ENCODE data around the gene RHEX. TPM values are rescaled to one million over a fixed set of nuclear protein-coding genes. Genes with fewer than 3 reads are reported as not detected.

The RHEX gene
- total RNA-seq, 1 experiment from 2014 or later, result not detected

DNA sequence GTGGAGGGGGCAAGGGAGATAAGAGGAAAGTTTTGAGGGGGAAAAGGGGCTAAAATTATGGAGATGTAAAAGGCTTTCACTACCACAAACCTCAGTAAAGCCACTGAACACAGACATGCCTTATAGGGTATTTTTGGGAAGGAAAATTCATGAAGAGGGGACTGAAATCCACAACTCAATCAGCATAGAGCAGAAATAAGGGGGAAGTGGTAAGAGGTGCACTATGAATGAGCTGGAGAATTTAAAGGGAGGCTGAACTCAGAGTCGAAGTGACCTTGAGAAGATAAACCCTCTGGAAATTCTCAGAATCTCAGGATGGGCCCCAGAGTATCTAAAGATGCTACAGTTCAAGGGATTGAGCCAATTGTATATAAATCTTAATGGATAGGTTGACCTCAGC lies 15.3 kb downstream of the RHEX start:
- Mint-ChIP-seq H3K36me3 (no peaks in the 10 kb centered on the region), H3K4me1 (peaks cover 5% of the 10 kb centered on the region), H3K9me3 (no peaks in the 10 kb centered on the region; the same call in 1 of the 2 replicates), H3K27me3 (ENCODE audit: low read depth) (no peaks in the 10 kb centered on the region), H3K4me3 (no peak overlapping the region), H3K27ac (no peak overlapping the region)
- ATAC-seq (no peak), DNase-seq (ENCODE audit: low spot score) (no peak)
- CTCF ChIA-PET, result interaction anchor here (1.4 kb wide), 1 partner anchor 38 kb away, joined by 5 read pairs; no protein-coding TSS in a partner anchor
- POLR2A ChIA-PET, result no interaction called here
- TF ChIP-seq SOX15 (CRISPR knock-in tag; IDR thresholded peaks at IDR 0.05), result no peak
- TF ChIP-seq, protein P1, sequence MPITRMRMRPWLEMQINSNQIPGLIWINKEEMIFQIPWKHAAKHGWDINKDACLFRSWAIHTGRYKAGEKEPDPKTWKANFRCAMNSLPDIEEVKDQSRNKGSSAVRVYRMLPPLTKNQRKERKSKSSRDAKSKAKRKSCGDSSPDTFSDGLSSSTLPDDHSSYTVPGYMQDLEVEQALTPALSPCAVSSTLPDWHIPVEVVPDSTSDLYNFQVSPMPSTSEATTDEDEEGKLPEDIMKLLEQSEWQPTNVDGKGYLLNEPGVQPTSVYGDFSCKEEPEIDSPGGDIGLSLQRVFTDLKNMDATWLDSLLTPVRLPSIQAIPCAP (CRISPR knock-in tag; IDR thresholded peaks at IDR 0.05), result no peak

DNA sequence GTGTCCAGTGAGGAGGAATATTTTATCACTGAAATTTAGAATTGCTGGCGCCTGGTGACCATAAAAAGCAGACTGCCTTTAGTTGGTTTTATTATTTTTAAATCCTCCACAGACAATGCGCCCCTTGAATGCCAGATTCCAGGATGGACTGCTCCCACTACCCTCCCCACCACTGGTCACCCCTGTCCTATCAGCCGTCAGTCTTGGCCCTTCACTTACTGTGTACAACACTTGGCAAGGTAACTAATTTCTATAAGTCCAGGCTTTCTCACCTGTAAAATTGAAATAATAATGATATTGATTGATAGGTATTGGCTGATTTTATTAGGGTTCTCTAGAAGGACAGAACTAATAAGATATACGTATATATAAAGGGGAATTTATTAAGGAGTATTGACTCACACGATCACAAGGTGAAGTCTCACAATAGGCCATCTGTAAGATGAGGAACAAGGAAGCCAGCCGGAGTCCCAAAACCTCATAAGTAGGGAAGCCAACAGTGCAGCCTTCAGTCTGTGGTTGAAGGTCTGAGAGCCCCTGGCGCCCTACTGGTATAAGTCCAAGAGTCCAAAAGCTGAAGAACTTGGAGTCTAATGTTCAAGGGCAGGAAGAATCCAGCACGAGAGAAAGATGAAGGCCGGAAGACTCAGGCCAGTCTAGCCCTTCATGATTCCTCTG lies 17.8 kb downstream of the RHEX start:
- H3K27ac Mint-ChIP-seq, result no peak overlapping the region
- peaks cover 14% of the 10 kb centered on the region for H3K4me1 Mint-ChIP-seq
- H3K27me3 Mint-ChIP-seq (ENCODE audit: low read depth), result no peaks in the 10 kb centered on the region
- H3K4me3 Mint-ChIP-seq, result no peak overlapping the region
- no peak for DNase-seq (ENCODE audit: low spot score)
- no peak for ATAC-seq
- CTCF ChIA-PET, result interaction anchor here (1.4 kb wide), 1 partner anchor 40 kb away, joined by 3 read pairs; no protein-coding TSS in a partner anchor
- no peaks in the 10 kb centered on the region for H3K9me3 Mint-ChIP-seq
- POLR2A ChIA-PET, result no interaction called here
- no peaks in the 10 kb centered on the region for H3K36me3 Mint-ChIP-seq
- TF ChIP-seq ZNF317 (CRISPR knock-in tag; IDR thresholded peaks at IDR 0.05; ENCODE audit: borderline replicate concordance, low read depth) (peak; percentile 80; the same call in 1 of the 2 replicates), ZNF416 (CRISPR knock-in tag; IDR thresholded peaks at IDR 0.05) (no peak)

DNA sequence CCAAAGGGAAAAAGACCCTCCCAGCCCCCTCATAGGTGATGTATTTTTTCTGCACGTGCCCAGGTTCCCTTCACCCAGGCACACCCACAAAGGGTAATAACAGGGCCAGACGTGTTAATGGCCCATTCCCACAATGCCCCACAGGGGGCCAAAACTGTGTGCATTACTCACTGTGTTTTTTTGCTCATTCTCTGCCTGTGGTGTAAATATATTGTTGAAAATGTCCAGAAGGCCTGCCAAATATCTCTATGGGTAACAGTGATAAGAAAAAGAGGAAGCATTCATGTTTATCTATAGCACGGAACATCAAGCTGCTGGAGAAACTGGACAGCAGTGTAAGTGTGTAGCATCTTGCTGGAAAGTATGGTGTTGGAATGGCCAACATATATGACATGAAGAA lies 21.9 kb downstream of the RHEX start:
- DNase-seq (ENCODE audit: low spot score) (no peak), ATAC-seq (no peak)
- POLR2A ChIA-PET, result no interaction called here
- no peak overlapping the region for H3K4me3 Mint-ChIP-seq
- no peaks in the 10 kb centered on the region; the same call in 1 of the 2 replicates for H3K27me3 Mint-ChIP-seq (ENCODE audit: low read depth)
- CTCF ChIA-PET, result no interaction called here
- H3K27ac Mint-ChIP-seq, result no peak overlapping the region
- no peaks in the 10 kb centered on the region for H3K36me3 Mint-ChIP-seq
- H3K9me3 Mint-ChIP-seq, result no peaks in the 10 kb centered on the region
- peaks cover 28% of the 10 kb centered on the region for H3K4me1 Mint-ChIP-seq
- TF ChIP-seq KAT7 (CRISPR knock-in tag; IDR thresholded peaks at IDR 0.05; ENCODE audit: borderline replicate concordance) (no peak), ZNF317 (CRISPR knock-in tag; IDR thresholded peaks at IDR 0.05; ENCODE audit: borderline replicate concordance, low read depth) (no peak), SOX15 (CRISPR knock-in tag; IDR thresholded peaks at IDR 0.05) (no peak), GRHL2 (CRISPR knock-in tag; IDR thresholded peaks at IDR 0.05; ENCODE audit: insufficient replicate concordance, severe bottlenecking) (no peak), JAZF1 (CRISPR knock-in tag; IDR thresholded peaks at IDR 0.05) (no peak), FOXP1 (CRISPR knock-in tag; IDR thresholded peaks at IDR 0.05; ENCODE audit: borderline replicate concordance) (no peak), NR2C2 (CRISPR knock-in tag; IDR thresholded peaks at IDR 0.05) (no peak), FOXK1 (CRISPR knock-in tag; IDR thresholded peaks at IDR 0.05) (no peak), ETV6 (CRISPR knock-in tag; IDR thresholded peaks at IDR 0.05) (no peak), ATF1 (CRISPR knock-in tag; IDR thresholded peaks at IDR 0.05) (no peak), PRRX2 (CRISPR knock-in tag; IDR thresholded peaks at IDR 0.05) (no peak), OVOL2 (CRISPR knock-in tag; IDR thresholded peaks at IDR 0.05; ENCODE audit: borderline replicate concordance) (no peak), NFATC4 (CRISPR knock-in tag; IDR thresholded peaks at IDR 0.05) (no peak)
- TF ChIP-seq, protein P2, sequence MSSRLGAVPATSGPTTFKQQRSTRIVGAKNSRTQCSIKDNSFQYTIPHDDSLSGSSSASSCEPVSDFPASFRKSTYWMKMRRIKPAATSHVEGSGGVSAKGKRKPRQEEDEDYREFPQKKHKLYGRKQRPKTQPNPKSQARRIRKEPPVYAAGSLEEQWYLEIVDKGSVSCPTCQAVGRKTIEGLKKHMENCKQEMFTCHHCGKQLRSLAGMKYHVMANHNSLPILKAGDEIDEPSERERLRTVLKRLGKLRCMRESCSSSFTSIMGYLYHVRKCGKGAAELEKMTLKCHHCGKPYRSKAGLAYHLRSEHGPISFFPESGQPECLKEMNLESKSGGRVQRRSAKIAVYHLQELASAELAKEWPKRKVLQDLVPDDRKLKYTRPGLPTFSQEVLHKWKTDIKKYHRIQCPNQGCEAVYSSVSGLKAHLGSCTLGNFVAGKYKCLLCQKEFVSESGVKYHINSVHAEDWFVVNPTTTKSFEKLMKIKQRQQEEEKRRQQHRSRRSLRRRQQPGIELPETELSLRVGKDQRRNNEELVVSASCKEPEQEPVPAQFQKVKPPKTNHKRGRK (CRISPR knock-in tag; IDR thresholded peaks at IDR 0.05; ENCODE audit: borderline replicate concordance), result no peak
- TF ChIP-seq, protein P3, sequence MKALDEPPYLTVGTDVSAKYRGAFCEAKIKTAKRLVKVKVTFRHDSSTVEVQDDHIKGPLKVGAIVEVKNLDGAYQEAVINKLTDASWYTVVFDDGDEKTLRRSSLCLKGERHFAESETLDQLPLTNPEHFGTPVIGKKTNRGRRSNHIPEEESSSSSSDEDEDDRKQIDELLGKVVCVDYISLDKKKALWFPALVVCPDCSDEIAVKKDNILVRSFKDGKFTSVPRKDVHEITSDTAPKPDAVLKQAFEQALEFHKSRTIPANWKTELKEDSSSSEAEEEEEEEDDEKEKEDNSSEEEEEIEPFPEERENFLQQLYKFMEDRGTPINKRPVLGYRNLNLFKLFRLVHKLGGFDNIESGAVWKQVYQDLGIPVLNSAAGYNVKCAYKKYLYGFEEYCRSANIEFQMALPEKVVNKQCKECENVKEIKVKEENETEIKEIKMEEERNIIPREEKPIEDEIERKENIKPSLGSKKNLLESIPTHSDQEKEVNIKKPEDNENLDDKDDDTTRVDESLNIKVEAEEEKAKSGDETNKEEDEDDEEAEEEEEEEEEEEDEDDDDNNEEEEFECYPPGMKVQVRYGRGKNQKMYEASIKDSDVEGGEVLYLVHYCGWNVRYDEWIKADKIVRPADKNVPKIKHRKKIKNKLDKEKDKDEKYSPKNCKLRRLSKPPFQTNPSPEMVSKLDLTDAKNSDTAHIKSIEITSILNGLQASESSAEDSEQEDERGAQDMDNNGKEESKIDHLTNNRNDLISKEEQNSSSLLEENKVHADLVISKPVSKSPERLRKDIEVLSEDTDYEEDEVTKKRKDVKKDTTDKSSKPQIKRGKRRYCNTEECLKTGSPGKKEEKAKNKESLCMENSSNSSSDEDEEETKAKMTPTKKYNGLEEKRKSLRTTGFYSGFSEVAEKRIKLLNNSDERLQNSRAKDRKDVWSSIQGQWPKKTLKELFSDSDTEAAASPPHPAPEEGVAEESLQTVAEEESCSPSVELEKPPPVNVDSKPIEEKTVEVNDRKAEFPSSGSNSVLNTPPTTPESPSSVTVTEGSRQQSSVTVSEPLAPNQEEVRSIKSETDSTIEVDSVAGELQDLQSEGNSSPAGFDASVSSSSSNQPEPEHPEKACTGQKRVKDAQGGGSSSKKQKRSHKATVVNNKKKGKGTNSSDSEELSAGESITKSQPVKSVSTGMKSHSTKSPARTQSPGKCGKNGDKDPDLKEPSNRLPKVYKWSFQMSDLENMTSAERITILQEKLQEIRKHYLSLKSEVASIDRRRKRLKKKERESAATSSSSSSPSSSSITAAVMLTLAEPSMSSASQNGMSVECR (CRISPR knock-in tag; IDR thresholded peaks at IDR 0.05; ENCODE audit: borderline replicate concordance), result no peak
- TF ChIP-seq, protein P4, sequence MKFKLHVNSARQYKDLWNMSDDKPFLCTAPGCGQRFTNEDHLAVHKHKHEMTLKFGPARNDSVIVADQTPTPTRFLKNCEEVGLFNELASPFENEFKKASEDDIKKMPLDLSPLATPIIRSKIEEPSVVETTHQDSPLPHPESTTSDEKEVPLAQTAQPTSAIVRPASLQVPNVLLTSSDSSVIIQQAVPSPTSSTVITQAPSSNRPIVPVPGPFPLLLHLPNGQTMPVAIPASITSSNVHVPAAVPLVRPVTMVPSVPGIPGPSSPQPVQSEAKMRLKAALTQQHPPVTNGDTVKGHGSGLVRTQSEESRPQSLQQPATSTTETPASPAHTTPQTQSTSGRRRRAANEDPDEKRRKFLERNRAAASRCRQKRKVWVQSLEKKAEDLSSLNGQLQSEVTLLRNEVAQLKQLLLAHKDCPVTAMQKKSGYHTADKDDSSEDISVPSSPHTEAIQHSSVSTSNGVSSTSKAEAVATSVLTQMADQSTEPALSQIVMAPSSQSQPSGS (CRISPR knock-in tag; IDR thresholded peaks at IDR 0.05; ENCODE audit: borderline replicate concordance, low read depth), result no peak
- TF ChIP-seq, protein P5, sequence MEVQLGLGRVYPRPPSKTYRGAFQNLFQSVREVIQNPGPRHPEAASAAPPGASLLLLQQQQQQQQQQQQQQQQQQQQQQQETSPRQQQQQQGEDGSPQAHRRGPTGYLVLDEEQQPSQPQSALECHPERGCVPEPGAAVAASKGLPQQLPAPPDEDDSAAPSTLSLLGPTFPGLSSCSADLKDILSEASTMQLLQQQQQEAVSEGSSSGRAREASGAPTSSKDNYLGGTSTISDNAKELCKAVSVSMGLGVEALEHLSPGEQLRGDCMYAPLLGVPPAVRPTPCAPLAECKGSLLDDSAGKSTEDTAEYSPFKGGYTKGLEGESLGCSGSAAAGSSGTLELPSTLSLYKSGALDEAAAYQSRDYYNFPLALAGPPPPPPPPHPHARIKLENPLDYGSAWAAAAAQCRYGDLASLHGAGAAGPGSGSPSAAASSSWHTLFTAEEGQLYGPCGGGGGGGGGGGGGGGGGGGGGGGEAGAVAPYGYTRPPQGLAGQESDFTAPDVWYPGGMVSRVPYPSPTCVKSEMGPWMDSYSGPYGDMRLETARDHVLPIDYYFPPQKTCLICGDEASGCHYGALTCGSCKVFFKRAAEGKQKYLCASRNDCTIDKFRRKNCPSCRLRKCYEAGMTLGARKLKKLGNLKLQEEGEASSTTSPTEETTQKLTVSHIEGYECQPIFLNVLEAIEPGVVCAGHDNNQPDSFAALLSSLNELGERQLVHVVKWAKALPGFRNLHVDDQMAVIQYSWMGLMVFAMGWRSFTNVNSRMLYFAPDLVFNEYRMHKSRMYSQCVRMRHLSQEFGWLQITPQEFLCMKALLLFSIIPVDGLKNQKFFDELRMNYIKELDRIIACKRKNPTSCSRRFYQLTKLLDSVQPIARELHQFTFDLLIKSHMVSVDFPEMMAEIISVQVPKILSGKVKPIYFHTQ (CRISPR knock-in tag; IDR thresholded peaks at IDR 0.05), result no peak
- TF ChIP-seq, protein P6, sequence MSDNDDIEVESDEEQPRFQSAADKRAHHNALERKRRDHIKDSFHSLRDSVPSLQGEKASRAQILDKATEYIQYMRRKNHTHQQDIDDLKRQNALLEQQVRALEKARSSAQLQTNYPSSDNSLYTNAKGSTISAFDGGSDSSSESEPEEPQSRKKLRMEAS (CRISPR knock-in tag; IDR thresholded peaks at IDR 0.05), result no peak

Measured in WTC11 (cell line).